NCI-H226 (cell line): ENCODE data around the gene ASB3.

ENCODE experiments used
- DNase-seq: peaks from one replicate; pipeline ENCODE4 v3.0.0-alpha.2; 2015

ASB3 gene

GRCh38 chr2:53641290-53641689 is 145.5 kb downstream of the ASB3 start:
- no peak for DNase-seq

GRCh38 chr2:53640466-53640865 is 146.3 kb downstream of the ASB3 start:
- no peak for DNase-seq

- no peak for DNase-seq
Measured at GRCh38 chr2:53636596-53636995, 150.2 kb downstream of the ASB3 start.

- no peak for DNase-seq
Measured at GRCh38 chr2:53636109-53636508, 150.6 kb downstream of the ASB3 start.

- no peak for DNase-seq
Measured at GRCh38 chr2:53635694-53636093, 151.1 kb downstream of the ASB3 start.

- DNase-seq: peak; percentile 61
Measured at GRCh38 chr2:53633441-53633840, 153.3 kb downstream of the ASB3 start.

GRCh38 chr2:53632714-53633113 is 154.0 kb downstream of the ASB3 start:
- DNase-seq: no peak

GRCh38 chr2:53632126-53632460 is 154.7 kb downstream of the ASB3 start:
- DNase-seq: no peak

GRCh38 chr2:53631313-53632125 is 155.2 kb downstream of the ASB3 start:
- no peak for DNase-seq

GRCh38 chr2:53630026-53630606 is 156.6 kb downstream of the ASB3 start:
- DNase-seq: no peak

GRCh38 chr2:53629501-53629900 is 157.3 kb downstream of the ASB3 start:
- no peak for DNase-seq

GRCh38 chr2:53629001-53629400 is 157.8 kb downstream of the ASB3 start:
- no peak for DNase-seq

- DNase-seq: no peak
Measured at GRCh38 chr2:53622141-53622540, 164.6 kb downstream of the ASB3 start.

- no peak for DNase-seq
Measured at GRCh38 chr2:53620981-53621380, 165.8 kb downstream of the ASB3 start.
